GM21528 (cell line): ENCODE measurements around the gene THOC2.
"Not testable (repeated sequence)": the region's sequence is repeated elsewhere in the genome, so short reads cannot be mapped to it uniquely, and the experiment has no call there.

Experiments used
- ATAC-seq: cut with Tn5 transposase; IDR thresholded peaks from one replicate; pipeline ENCODE4 v1.9.1; 2021; ENCODE audit warnings: mild to moderate bottlenecking, moderate library complexity; ENCODE audit not compliant: unreplicated experiment, low FRiP score

THOC2 gene

GRCh38 chrX:123682186-123682585 is 50.7 kb downstream of the THOC2 start:
- ATAC-seq: no peak

DNA sequence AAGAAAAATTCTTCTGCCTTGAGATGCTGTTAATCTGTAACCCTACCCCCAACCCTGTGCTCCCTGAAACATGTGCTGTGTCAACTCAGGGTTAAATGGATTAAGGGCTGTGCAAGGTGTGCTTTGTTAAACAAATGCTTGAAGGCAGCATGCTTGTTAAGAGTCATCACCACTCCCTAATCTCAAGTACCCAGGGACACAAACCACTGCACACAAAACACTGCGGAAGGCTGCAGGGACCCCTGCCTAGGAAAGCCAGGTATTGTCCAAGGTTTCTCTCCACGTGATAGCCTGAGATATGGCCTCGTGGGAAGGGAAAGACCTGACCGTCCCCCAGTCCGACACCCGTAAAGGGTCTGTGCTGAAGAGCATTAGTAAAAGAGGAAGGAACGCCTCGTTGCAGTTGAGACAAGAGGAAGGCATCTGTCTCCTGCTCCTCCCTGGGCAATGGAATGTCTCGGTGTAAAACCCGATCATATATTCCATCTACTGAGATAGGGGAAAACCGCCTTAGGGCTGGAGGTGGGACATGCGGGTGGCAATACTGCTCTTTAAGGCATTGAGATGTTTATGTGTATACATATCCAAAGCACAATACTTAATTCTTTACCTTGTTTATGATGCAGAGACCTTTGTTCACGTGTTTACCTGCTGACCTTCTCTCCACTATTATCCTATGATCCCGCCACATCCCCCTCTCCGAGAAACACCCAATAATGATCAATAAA is 53.0 kb downstream of the THOC2 start:
- ATAC-seq: not testable (repeated sequence)

DNA sequence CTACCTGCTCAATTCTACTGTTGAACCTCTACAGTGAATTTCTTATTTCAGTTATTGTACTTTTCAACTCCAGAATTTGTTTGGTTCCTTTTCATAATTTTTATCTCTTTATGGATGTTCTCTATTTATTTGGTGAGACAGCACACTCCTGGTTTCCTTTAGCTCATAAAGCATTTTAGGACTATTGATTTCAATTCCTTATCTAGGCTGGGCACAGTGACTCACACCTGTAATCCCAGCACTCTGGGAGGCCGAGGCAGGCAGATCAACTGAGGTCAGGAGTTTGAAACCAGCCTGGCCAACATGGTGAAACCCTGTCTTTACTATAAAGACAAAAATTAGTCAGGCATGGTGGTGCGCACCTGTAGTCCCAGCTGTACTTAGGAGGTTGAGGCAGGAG is 57.7 kb downstream of the THOC2 start:
- ATAC-seq: no peak

GRCh38 chrX:123673813-123674212 is 59.0 kb downstream of the THOC2 start:
- ATAC-seq: no peak

DNA sequence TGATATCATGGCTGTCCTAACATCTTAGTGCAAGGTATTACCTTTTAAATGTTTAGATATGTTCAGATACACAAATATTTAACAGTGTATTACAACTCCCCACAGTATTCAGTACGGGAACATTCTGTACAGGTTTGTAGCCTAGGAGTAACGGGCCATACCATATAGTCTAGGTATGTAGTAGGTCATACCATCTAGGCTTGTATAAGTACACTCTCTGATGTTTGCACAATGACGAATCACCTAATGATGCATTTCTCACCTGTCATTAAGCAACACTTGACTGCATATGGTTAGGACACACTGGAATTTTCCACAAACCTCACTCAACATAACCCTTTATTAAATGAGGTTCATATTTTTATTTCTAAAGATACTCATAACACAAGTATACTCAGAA is 67.7 kb downstream of the THOC2 start:
- ATAC-seq: no peak

DNA sequence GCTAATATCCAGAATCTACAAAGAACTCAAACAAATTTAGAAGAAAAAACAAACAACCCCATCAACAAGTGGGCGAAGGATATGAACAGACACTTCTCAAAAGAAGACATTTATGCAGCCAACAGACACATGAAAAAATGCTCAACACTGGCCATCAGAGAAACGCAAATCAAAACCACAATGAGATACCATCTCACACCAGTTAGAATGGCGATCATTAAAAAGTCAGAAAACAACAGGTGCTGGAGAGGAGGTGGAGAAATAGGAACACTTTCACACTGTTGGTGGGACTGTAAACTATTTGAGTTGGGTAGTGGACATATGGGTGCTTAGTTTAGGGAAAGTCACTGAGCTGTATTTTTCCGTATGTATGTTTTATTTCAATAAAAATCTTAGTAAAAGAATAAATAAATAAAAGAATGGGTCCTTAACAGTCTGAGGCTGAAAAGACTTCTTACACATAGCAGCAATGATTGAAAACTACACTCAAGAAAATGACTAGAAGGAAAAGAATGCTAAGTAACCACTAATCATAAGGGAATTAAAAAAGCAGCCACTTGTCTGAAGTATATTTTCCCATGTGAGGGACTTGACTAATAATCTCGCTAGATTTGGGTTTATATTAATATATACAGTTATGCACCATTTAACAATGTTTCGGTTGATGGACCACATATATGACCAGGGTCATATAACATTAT is 68.2 kb downstream of the THOC2 start:
- ATAC-seq: not testable (repeated sequence)

GRCh38 chrX:123663720-123664119 is 69.1 kb downstream of the THOC2 start:
- not testable (repeated sequence) for ATAC-seq

GRCh38 chrX:123656507-123656906 is 76.3 kb downstream of the THOC2 start:
- ATAC-seq: not testable (repeated sequence)

- ATAC-seq: not testable (repeated sequence)
Observed at GRCh38 chrX:123648811-123649181, 84.1 kb downstream of the THOC2 start.

GRCh38 chrX:123648028-123648810 is 84.6 kb downstream of the THOC2 start:
- ATAC-seq: no peak

- no peak for ATAC-seq
Observed at GRCh38 chrX:123647244-123647643, 85.6 kb downstream of the THOC2 start.

GRCh38 chrX:123629502-123629901 is 103.3 kb downstream of the THOC2 start:
- ATAC-seq: no peak

- no peak for ATAC-seq
Observed at GRCh38 chrX:123626962-123627361, 105.9 kb downstream of the THOC2 start.

GRCh38 chrX:123625952-123626351 is 106.9 kb downstream of the THOC2 start:
- no peak for ATAC-seq

DNA sequence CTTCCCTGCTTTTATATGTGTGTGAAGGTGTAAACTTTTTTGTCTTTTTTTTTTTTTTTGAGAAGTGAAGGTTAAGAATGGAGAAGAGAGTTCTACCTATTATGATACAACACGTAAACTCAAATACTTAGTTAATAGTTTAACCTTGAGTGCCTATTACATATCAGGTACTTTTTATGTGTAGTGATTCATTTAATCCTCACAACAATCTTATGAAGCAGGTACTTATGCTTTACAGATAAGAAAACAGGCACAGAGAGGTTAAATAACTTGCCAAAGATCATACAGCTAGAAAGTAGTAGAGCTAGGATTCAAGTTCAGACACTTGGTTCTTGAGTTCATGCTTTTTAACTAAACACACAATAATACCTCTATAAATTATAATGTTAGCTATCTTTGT is 107.4 kb downstream of the THOC2 start:
- ATAC-seq: no peak

GRCh38 chrX:123617007-123617406 is 115.8 kb downstream of the THOC2 start:
- ATAC-seq: no peak

DNA sequence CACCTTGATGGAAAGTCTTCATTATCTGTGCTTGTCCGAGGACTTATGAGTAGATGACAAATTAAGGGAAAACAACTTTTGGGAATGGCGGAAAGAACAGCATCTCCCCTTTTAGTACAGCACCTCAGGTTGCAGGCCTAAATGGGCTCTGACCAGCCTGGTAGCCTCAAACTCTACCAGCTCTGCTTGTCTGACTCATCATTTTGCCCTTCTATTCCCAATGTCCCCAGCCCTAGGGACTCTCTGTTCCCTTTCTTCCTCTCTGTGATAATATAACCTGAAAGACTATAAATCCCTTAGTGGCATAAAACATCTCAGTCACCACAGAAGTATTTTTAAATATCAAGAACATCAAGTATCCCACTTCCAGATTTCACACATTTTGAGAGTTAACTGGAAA is 121.9 kb downstream of the THOC2 start:
- ATAC-seq: no peak

DNA sequence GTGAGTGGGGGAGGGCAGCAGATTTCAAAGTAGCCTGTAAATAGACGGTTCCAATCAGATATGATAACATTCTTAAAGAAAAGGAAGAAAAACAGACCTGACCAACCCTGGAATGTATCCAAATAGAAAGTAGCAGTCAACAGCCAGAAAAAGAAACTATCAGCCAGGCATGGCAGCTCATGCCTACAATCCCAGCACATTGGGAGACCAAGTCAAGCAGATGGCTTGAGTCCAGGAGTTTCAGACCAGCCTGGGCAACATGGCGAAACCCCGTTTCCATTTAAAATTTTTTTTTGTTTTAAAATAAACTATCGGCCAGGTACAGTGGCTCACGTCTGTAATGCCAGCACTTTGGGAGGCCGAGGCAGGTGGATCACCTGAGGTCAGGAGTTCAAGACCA is 125.0 kb downstream of the THOC2 start:
- no peak for ATAC-seq

GRCh38 chrX:123607270-123607669 is 125.6 kb downstream of the THOC2 start:
- no peak for ATAC-seq

- no peak for ATAC-seq
Observed at GRCh38 chrX:123603491-123603890, 129.4 kb downstream of the THOC2 start.

DNA sequence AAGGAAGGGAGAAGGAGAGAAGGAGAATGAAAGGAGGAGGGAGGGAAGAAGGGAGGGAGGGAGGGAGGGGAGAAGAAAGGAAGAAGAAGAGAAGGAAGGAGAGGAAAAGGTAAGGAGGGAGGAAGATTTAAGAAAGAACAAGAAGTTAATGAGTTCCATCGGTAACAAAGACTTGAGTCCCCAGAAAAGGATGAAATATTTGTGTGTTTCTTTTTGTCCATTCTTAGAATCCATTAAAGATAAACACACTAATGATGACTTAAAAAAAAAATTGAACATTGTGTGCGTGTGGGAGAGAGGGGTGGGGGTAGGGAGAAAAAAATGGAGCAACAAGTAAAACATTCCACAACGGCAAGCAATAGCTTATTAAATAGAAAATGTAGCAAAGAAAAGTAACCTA is 131.4 kb downstream of the THOC2 start:
- ATAC-seq: no peak
